Breast epithelium (tissue), 3 donors: ENCODE results near the gene PALLD.

ENCODE experiments used
- POLR2A ChIP-seq: fragments of 450-650 bp; IDR thresholded peaks from one replicate; pipeline ENCODE4 v1.6.1; 2016; ENCODE audit warnings: antibody characterized with exemption, mild to moderate bottlenecking, moderate library complexity
- POLR2AphosphoS5 ChIP-seq, 3 donors: sonication (generic); formaldehyde crosslinking; IDR thresholded peaks; one replicate each; pipeline ENCODE4 v1.6.1; 2017; ENCODE audit warnings: antibody characterized with exemption in 3 of 3
- TF ChIP-seq, protein P1 (sequence below), 3 donors: fragments of 450-650 bp; IDR thresholded peaks; one replicate each; pipeline ENCODE4 v1.5.1; 2016 to 2017; ENCODE audit warnings: antibody characterized with exemption in 3 of 3, mild to moderate bottlenecking in 3 of 3, moderate library complexity in 3 of 3

DNA sequence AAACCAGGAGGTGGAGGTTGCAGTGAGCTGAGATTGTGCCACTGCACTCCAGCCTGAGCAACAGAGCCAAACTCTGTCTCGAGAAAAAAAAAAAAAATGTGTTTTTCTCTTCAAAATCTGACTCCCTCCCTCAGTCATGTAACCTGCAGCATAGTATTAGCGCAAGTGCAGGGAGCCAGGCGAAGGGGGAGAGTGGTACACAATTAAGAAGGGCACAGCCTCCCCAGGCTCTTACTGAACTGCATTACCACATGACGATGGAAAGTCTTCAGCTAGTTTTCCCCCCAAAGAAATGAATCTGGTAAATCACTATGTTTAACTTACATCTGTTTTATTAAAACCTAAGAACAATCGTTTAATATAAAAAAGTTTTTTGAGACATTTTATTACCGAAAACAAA, 32.4 kb downstream of the PALLD start:
- TF ChIP-seq, protein P1, sequence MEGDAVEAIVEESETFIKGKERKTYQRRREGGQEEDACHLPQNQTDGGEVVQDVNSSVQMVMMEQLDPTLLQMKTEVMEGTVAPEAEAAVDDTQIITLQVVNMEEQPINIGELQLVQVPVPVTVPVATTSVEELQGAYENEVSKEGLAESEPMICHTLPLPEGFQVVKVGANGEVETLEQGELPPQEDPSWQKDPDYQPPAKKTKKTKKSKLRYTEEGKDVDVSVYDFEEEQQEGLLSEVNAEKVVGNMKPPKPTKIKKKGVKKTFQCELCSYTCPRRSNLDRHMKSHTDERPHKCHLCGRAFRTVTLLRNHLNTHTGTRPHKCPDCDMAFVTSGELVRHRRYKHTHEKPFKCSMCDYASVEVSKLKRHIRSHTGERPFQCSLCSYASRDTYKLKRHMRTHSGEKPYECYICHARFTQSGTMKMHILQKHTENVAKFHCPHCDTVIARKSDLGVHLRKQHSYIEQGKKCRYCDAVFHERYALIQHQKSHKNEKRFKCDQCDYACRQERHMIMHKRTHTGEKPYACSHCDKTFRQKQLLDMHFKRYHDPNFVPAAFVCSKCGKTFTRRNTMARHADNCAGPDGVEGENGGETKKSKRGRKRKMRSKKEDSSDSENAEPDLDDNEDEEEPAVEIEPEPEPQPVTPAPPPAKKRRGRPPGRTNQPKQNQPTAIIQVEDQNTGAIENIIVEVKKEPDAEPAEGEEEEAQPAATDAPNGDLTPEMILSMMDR (IDR thresholded peaks at IDR 0.05) = no peak
- no peak for TF ChIP-seq POLR2A
- TF ChIP-seq POLR2AphosphoS5 (IDR thresholded peaks at IDR 0.05) = no peak
